Fibroblast of lung (primary cell): ENCODE results near the gene SEC24D. TPM values are rescaled to one million over a fixed set of nuclear protein-coding genes. Genes with fewer than 3 reads are reported as not detected.
A peak's percentile ranks its signal among the peaks of the same experiment; 100 is the strongest.

ENCODE experiments used
- DNase-seq, 2 donors: peaks; one replicate each; pipeline versions ENCODE4 v3.0.0 to v3.0.0-alpha.2; 2010; ENCODE audit warnings: low read depth in 2 of 2
- H2AFZ ChIP-seq: 2 replicates; pipeline ENCODE4 v1.5.1; 2012; ENCODE audit warnings: low read length, control low read depth, inconsistent platforms
- H3K27ac ChIP-seq: 2 replicates; pipeline ENCODE4 v1.5.1; 2011; ENCODE audit warnings: low read length, control low read depth; ENCODE audit not compliant: insufficient read depth
- H3K27me3 ChIP-seq: 2 replicates; pipeline ENCODE4 v1.5.1; 2011; ENCODE audit warnings: mild to moderate bottlenecking, low read length; ENCODE audit not compliant: control insufficient read depth, insufficient read depth
- H3K36me3 ChIP-seq: 2 replicates; pipeline ENCODE4 v1.5.1; 2011; ENCODE audit warnings: low read length; ENCODE audit not compliant: control insufficient read depth, insufficient read depth
- H3K4me1 ChIP-seq: 2 replicates; pipeline ENCODE4 v1.5.1; 2011; ENCODE audit warnings: low read length; ENCODE audit not compliant: control insufficient read depth, insufficient read depth; ENCODE audit errors: extremely low read depth
- H3K4me2 ChIP-seq: 2 replicates; pipeline ENCODE4 v1.5.1; 2011; ENCODE audit warnings: low read length, control low read depth; ENCODE audit not compliant: insufficient read depth; ENCODE audit errors: extremely low read depth
- H3K4me3 ChIP-seq, 4 experiments: fragments of 200-600 bp in 1 of 4; sonication (generic) in 1 of 4; replicated peaks in 1 of 4; 2 replicates each; pipeline ENCODE4 v1.5.1; 2011 to 2016; ENCODE audit warnings: low read length in 4 of 4, low read depth in 3 of 4, mild to moderate bottlenecking in 3 of 4, control low read depth in 2 of 4, inconsistent platforms in 1 of 4, mixed read lengths in 1 of 4; ENCODE audit not compliant: insufficient read depth in 1 of 4; ENCODE audit errors: control extremely low read depth in 1 of 4
- H3K79me2 ChIP-seq: 2 replicates; pipeline ENCODE4 v1.5.1; 2012; ENCODE audit warnings: mild to moderate bottlenecking, low read length, inconsistent platforms; ENCODE audit not compliant: control insufficient read depth, insufficient read depth
- H3K9ac ChIP-seq: 2 replicates; pipeline ENCODE4 v1.5.1; 2011; ENCODE audit warnings: mild to moderate bottlenecking, low read length, control low read depth; ENCODE audit not compliant: insufficient read depth
- H3K9me3 ChIP-seq: 2 replicates; pipeline ENCODE4 v1.5.1; 2012; ENCODE audit warnings: low read depth, low read length; ENCODE audit not compliant: control insufficient read depth, insufficient read depth
- H4K20me1 ChIP-seq: 2 replicates; pipeline ENCODE4 v1.5.1; 2011; ENCODE audit warnings: low read length; ENCODE audit not compliant: control insufficient read depth, insufficient read depth; ENCODE audit errors: extremely low read depth
- CTCF ChIP-seq, 2 donors: IDR thresholded peaks in 1 of 2; conservative IDR thresholded peaks in 1 of 2; 1 replicate in 1 of 2; 2 replicates in 1 of 2; pipeline ENCODE4 v1.5.1; 2011 to 2012; ENCODE audit warnings: low read length in 2 of 2, control low read depth in 1 of 2, inconsistent platforms in 1 of 2, low read depth in 1 of 2, mild to moderate bottlenecking in 1 of 2
- EZH2 ChIP-seq: IDR thresholded peaks from 2 replicates; pipeline ENCODE4 v1.5.1; 2012; ENCODE audit warnings: low read length, control low read depth, mild to moderate bottlenecking; ENCODE audit errors: missing control alignments
- polyA plus RNA-seq, 2 donors: library from polyadenylated mRNA; depleted of rRNA in 1 of 2; stranded (reverse) in 1 of 2; unstranded in 1 of 2; fragments of >200 nt; gene quantifications; 2 replicates each; pipeline ENCODE4 v1.2.1, GENCODE V29; 2011 to 2012; ENCODE audit warnings: missing spikeins in 1 of 2
- total RNA-seq: library from RNA; depleted of rRNA; stranded (reverse); fragments of >200 nt; gene quantifications from 2 replicates; pipeline ENCODE4 v1.2.1, GENCODE V29; 2014

Gene SEC24D
- total and polyA plus RNA-seq, 2 donors (not counting 1 experiment from before 2014, with no cell fraction given) = 64.6 to 105 TPM

- no peaks in the 10 kb centered on the region for H3K9me3 ChIP-seq
- peaks cover 14% of the 10 kb centered on the region for H3K36me3 ChIP-seq
- peaks cover 8% of the 10 kb centered on the region for H3K4me1 ChIP-seq
- no peak overlapping the region for H3K4me3 ChIP-seq
- no peak overlapping the region for H3K27ac ChIP-seq
- no peak overlapping the region for H3K4me2 ChIP-seq
- TF ChIP-seq CTCF (conservative IDR thresholded peaks at IDR 0.05 in 1 of 2, IDR thresholded peaks at IDR 0.05 in 1 of 2; ENCODE audit: low read depth in 1 of 2, low read length in 2 of 2) (no peak), EZH2 (no peak)
- H2AFZ ChIP-seq = no peak overlapping the region
- H4K20me1 ChIP-seq = no peaks in the 10 kb centered on the region
- no peaks in the 10 kb centered on the region for H3K27me3 ChIP-seq
- peaks cover 28% of the 10 kb centered on the region for H3K79me2 ChIP-seq
- H3K9ac ChIP-seq = no peak overlapping the region
- no peak for DNase-seq
Measured at GRCh38 chr4:118767109-118767508, 68.8 kb downstream of the SEC24D start.

DNA sequence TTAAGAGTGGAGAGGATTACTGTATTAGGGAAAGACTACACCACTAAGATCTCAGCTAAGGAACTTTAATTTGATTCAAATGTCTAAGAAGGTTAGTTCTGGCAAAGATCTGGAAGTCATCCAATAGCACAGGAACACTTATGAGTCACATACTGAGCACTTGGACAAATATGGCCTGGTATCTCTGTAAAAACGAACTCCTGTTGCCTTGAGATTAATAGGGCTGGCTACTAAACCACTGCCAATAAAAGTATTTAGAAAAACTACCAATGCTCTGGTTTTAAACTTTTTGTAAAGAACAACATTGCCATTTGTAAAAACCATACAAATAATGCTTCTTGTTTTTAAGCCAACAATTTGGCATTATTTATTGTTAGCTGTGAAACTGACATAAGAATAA lies 70.5 kb downstream of the SEC24D start:
- Histone ChIP-seq H3K36me3 (peaks cover 17% of the 10 kb centered on the region), H4K20me1 (no peaks in the 10 kb centered on the region), H2AFZ (no peak overlapping the region), H3K9me3 (no peaks in the 10 kb centered on the region), H3K4me3 (no peak overlapping the region), H3K9ac (no peak overlapping the region), H3K4me1 (peaks cover 11% of the 10 kb centered on the region), H3K4me2 (no peak overlapping the region), H3K27ac (no peak overlapping the region), H3K79me2 (peaks cover 33% of the 10 kb centered on the region), H3K27me3 (no peaks in the 10 kb centered on the region)
- DNase-seq = peak; percentile 98
- TF ChIP-seq EZH2 = no peak
- no peak for TF ChIP-seq CTCF (conservative IDR thresholded peaks at IDR 0.05 in 1 of 2, IDR thresholded peaks at IDR 0.05 in 1 of 2; ENCODE audit: low read depth in 1 of 2, low read length in 2 of 2)

GRCh38 chr4:118762730-118763477 lies 73.0 kb downstream of the SEC24D start:
- no peak for TF ChIP-seq CTCF (conservative IDR thresholded peaks at IDR 0.05 in 1 of 2, IDR thresholded peaks at IDR 0.05 in 1 of 2; ENCODE audit: low read depth in 1 of 2, low read length in 2 of 2)
- TF ChIP-seq EZH2 = no peak
- Histone ChIP-seq H4K20me1 (no peaks in the 10 kb centered on the region), H3K4me3 (no peak overlapping the region), H3K36me3 (peaks cover 17% of the 10 kb centered on the region), H3K79me2 (peaks cover 42% of the 10 kb centered on the region), H3K9me3 (no peaks in the 10 kb centered on the region), H3K27ac (no peak overlapping the region), H3K27me3 (no peaks in the 10 kb centered on the region), H3K9ac (no peak overlapping the region), H3K4me1 (peaks cover 21% of the 10 kb centered on the region), H2AFZ (no peak overlapping the region), H3K4me2 (no peak overlapping the region)
- peak; percentile 68 to 79 for DNase-seq
